CD14-positive monocyte (primary cell): ENCODE data around the gene TMEM107. TPM values are rescaled to one million over a fixed set of nuclear protein-coding genes. Genes with fewer than 3 reads are reported as not detected.

Source experiments
- DNase-seq, 3 donors: peaks; one replicate each; pipeline ENCODE4 v3.0.0-alpha.2; 2011 to 2022
- H2AFZ ChIP-seq: 2 replicates; pipeline ENCODE4 v1.6.0; 2012; ENCODE audit warnings: mild to moderate bottlenecking, low read depth, low read length, inconsistent platforms; ENCODE audit not compliant: insufficient read depth, poor library complexity, severe bottlenecking
- H3K27ac ChIP-seq, 2 donors: 1 replicate in 1 of 2; 2 replicates in 1 of 2; pipeline ENCODE4 v1.5.1; 2012 to 2013; ENCODE audit warnings: low read length in 2 of 2, control low read depth in 1 of 2, inconsistent platforms in 1 of 2, low read depth in 1 of 2, mild to moderate bottlenecking in 1 of 2
- H3K27me3 ChIP-seq, 2 donors: one replicate each; pipeline versions ENCODE4 v1.6.0 to v1.6.1; 2011 to 2013; ENCODE audit warnings: low read length in 2 of 2; ENCODE audit not compliant: control insufficient read depth in 2 of 2, insufficient read depth in 2 of 2
- H3K36me3 ChIP-seq, 2 donors: replicated peaks in 1 of 2; 1 replicate in 1 of 2; 2 replicates in 1 of 2; pipeline versions ENCODE4 v1.5.1 to v1.6.1; 2012 to 2013; ENCODE audit warnings: low read length in 2 of 2, control low read depth in 1 of 2, inconsistent platforms in 1 of 2, mild to moderate bottlenecking in 1 of 2; ENCODE audit not compliant: insufficient read depth in 2 of 2, control insufficient read depth in 1 of 2
- H3K4me1 ChIP-seq, 2 donors: 1 replicate in 1 of 2; 2 replicates in 1 of 2; pipeline versions ENCODE4 v1.5.1 to v1.6.1; 2012 to 2013; ENCODE audit warnings: low read length in 2 of 2, control low read depth in 1 of 2, inconsistent platforms in 1 of 2, mild to moderate bottlenecking in 1 of 2, moderate library complexity in 1 of 2; ENCODE audit not compliant: insufficient read depth in 2 of 2, control insufficient read depth in 1 of 2
- H3K4me2 ChIP-seq: replicated peaks from 2 replicates; pipeline ENCODE3; 2012; ENCODE audit warnings: low read length, moderate library complexity, mild to moderate bottlenecking; ENCODE audit not compliant: poor library complexity, severe bottlenecking; ENCODE audit errors: extremely low read depth
- H3K4me3 ChIP-seq, 3 experiments: fragments of 200-600 bp in 1 of 3; sonication (generic) in 1 of 3; replicated peaks in 1 of 3; 1 replicate in 2 of 3; 2 replicates in 1 of 3; pipeline ENCODE4 v1.5.1; 2011 to 2013; ENCODE audit warnings: low read length in 3 of 3, mild to moderate bottlenecking in 3 of 3, control low read depth in 2 of 3, low read depth in 2 of 3, inconsistent platforms in 1 of 3, moderate library complexity in 1 of 3
- H3K79me2 ChIP-seq: 2 replicates; pipeline ENCODE4 v1.6.0; 2012; ENCODE audit warnings: mild to moderate bottlenecking, control low read depth, inconsistent platforms, low read length, moderate library complexity; ENCODE audit not compliant: insufficient read depth
- H3K9ac ChIP-seq: 2 replicates; pipeline ENCODE4 v1.6.0; 2017; ENCODE audit warnings: low read length, mild to moderate bottlenecking; ENCODE audit not compliant: insufficient read depth, poor library complexity, severe bottlenecking
- H3K9me3 ChIP-seq, 2 donors: replicated peaks in 1 of 2; 1 replicate in 1 of 2; 2 replicates in 1 of 2; pipeline versions ENCODE4 v1.5.1 to v1.6.1; 2012 to 2013; ENCODE audit warnings: low read length in 2 of 2, control low read depth in 1 of 2; ENCODE audit not compliant: control insufficient read depth in 1 of 2, insufficient read depth in 1 of 2
- H4K20me1 ChIP-seq: 2 replicates; pipeline ENCODE4 v1.6.0; 2012; ENCODE audit warnings: mild to moderate bottlenecking, low read length, control low read depth, moderate library complexity; ENCODE audit not compliant: insufficient read depth
- H3K27ac Mint-ChIP-seq, 7 donors: one replicate each; pipeline ENCODE4 v1.8.0; 2020; ENCODE audit warnings: mild to moderate bottlenecking in 7 of 7, mixed read lengths in 7 of 7, moderate library complexity in 6 of 7, inconsistent platforms in 2 of 7
- H3K27me3 Mint-ChIP-seq, 3 donors: one replicate each; pipeline ENCODE4 v1.8.0; 2021 to 2022; ENCODE audit warnings: low read depth in 3 of 3, mild to moderate bottlenecking in 3 of 3, mixed read lengths in 3 of 3, moderate library complexity in 3 of 3, inconsistent platforms in 1 of 3
- H3K36me3 Mint-ChIP-seq, 2 donors: one replicate each; pipeline ENCODE4 v1.8.0; 2020; ENCODE audit warnings: mixed read lengths in 2 of 2, inconsistent platforms in 1 of 2, mild to moderate bottlenecking in 1 of 2
- H3K4me1 Mint-ChIP-seq: one replicate; pipeline ENCODE4 v1.8.0; 2020; ENCODE audit warnings: mild to moderate bottlenecking, mixed read lengths
- H3K4me3 Mint-ChIP-seq, 2 donors: one replicate each; pipeline ENCODE4 v1.8.0; 2020; ENCODE audit warnings: mild to moderate bottlenecking in 2 of 2, mixed read lengths in 2 of 2, moderate library complexity in 1 of 2
- H3K9me3 Mint-ChIP-seq, 7 donors: one replicate each; pipeline ENCODE4 v1.8.0; 2020 to 2022; ENCODE audit warnings: mixed read lengths in 7 of 7, mild to moderate bottlenecking in 6 of 7, moderate library complexity in 6 of 7, inconsistent platforms in 2 of 7
- WGBS: methylation state at CpG from one replicate; pipeline ENCODE4 v1.1.5; 2013; ENCODE audit warnings: missing lambda C conversion rate; ENCODE audit not compliant: insufficient coverage; 5-methylcytosine and 5-hydroxymethylcytosine counted together
- intact Hi-C, 2 donors: fragments of 100-400 bp; cut with micrococcal nuclease; formaldehyde crosslinking; loops; one replicate each; pipeline versions ENCODE4 v1.15.0 to v1.15.1; 2023
- polyA plus RNA-seq, 3 donors: library from polyadenylated mRNA; depleted of rRNA in 1 of 3; unstranded in 2 of 3; stranded (reverse) in 1 of 3; fragments of 300-500 nt in 2 of 3; fragments of >200 nt in 1 of 3; fragmentation: Illumina TruSeq in 2 of 3; gene quantifications; 1 replicate in 2 of 3; 2 replicates in 1 of 3; pipeline ENCODE4 v1.2.3, GENCODE V29; 2012 to 2021
- TF ChIP-seq, protein P1 (sequence below): fragments of 200-600 bp; IDR thresholded peaks from one replicate; pipeline ENCODE4 v1.8.0; 2022; ENCODE audit warnings: antibody characterized with exemption, mild to moderate bottlenecking

TMEM107 gene
- polyA plus RNA-seq, 3 donors = 20.5 to 37.4 (median 31.4) TPM

DNA sequence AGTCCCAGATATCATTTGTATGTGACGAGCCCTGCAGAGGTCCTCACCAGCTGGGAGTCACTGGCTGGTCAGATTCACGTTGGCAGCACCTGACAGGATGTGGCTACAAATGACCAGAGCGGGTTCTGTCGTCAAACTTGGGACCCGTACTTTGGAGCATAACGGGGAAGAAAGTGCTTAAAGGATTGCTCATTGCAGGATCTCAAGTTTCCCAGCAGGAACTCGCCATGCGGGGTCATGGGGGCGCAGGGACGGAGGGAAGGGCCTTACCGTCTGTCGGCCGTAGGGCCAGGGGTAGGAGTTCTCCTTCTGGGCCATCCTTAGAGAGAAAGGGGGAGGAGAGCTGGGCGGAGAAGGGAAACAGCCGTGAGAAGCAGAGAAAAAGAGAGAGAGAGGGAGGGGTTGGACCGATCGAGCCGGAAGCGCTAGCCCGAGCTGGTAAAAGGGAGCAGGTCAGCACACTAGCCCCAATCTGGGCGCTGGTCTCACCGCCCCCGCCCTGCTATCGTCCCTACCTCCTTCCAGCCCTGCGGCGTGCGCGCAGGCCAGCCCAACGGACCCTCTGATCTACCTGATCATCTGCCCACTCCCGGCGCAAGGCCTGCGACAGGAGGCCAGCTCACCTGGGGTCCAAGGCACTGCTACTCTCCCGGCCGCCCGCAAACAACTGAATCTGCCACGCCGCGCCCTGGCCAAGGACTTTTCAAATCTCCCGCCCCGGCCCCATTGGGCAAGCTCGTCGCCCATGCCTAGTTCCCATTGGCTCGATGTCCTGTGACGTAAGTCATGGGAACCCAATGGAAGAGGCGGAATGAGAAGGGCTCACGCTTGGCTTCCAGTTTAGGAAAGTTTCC is 34.0 kb upstream of the TMEM107 start, which contains the start of gene AURKB:
Gene AURKB, minus strand, starts transcription at position 669 of the 854 bp plus-strand sequence. Its CDS starts 351 bp downstream, at position 318.
- intact Hi-C loops = loop anchor here (5.0 kb wide), 1 partner anchor 37 kb away; the partner anchor contains the start of genes CTC1 (in 2 of the 2) and PFAS (in 2 of the 2)
- H3K4me3 Mint-ChIP-seq = peak within 1 kb of the TSS; percentile 92 to 95
- Histone ChIP-seq H4K20me1 (no peaks in the 10 kb centered on the region), H3K4me3 (peak within 1 kb of the TSS; percentile 66 to 86 (median 84)), H3K36me3 (peaks cover 2 to 4% of the 10 kb centered on the region in 2 donors), H3K4me1 (peaks cover 28 to 40% of the 10 kb centered on the region in 2 donors), H3K27ac (peak within 1 kb of the TSS; percentile 69 to 80), H3K4me2 (peak within 1 kb of the TSS; percentile 98), H3K79me2 (peaks cover 44% of the 10 kb centered on the region), H3K27me3 (no peaks in the 10 kb centered on the region), H2AFZ (peak within 1 kb of the TSS; percentile 84), H3K9me3 (no peaks in the 10 kb centered on the region), H3K9ac (peak within 1 kb of the TSS; percentile 67)
- WGBS = under 1% methylated on average over 38 of the region's 46 CpGs
- peaks cover 35% of the 10 kb centered on the region for H3K4me1 Mint-ChIP-seq
- peak; percentile 90 to 98 (median 96) for DNase-seq
- peaks cover 15 to 35% of the 10 kb centered on the region in 2 donors for H3K36me3 Mint-ChIP-seq
- no peaks in the 10 kb centered on the region for H3K27me3 Mint-ChIP-seq
- H3K27ac Mint-ChIP-seq = peak within 1 kb of the TSS; percentile 90 to 96 (median 94)
- no peaks in the 10 kb centered on the region for H3K9me3 Mint-ChIP-seq
- TF ChIP-seq, protein P1, sequence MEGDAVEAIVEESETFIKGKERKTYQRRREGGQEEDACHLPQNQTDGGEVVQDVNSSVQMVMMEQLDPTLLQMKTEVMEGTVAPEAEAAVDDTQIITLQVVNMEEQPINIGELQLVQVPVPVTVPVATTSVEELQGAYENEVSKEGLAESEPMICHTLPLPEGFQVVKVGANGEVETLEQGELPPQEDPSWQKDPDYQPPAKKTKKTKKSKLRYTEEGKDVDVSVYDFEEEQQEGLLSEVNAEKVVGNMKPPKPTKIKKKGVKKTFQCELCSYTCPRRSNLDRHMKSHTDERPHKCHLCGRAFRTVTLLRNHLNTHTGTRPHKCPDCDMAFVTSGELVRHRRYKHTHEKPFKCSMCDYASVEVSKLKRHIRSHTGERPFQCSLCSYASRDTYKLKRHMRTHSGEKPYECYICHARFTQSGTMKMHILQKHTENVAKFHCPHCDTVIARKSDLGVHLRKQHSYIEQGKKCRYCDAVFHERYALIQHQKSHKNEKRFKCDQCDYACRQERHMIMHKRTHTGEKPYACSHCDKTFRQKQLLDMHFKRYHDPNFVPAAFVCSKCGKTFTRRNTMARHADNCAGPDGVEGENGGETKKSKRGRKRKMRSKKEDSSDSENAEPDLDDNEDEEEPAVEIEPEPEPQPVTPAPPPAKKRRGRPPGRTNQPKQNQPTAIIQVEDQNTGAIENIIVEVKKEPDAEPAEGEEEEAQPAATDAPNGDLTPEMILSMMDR = no peak

DNA sequence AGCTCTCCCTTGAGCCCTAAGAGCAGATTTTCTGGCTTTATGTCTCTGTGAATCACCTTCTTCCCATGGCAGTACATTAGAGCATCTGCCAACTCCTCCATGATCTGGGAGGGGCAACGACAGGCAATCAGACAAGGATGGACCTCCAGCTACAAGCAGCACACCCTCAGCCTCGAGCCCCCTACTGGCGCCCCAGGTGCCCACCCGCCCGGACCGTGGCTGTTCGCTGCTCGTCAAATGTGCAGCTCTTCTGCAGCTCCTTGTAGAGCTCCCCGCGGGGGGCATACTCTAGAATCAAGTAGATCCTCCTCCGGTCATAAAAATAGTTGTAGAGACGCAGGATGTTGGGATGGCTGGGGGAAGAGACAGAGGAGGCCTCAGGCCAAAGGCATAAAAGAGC is 30.4 kb upstream of the TMEM107 start:
- Histone ChIP-seq H3K36me3 (peaks cover 2 to 14% of the 10 kb centered on the region in 2 donors), H3K9ac (no peak overlapping the region), H3K9me3 (no peaks in the 10 kb centered on the region), H3K27ac (peak overlapping the region in 1 of 2 donors; percentile 3), H4K20me1 (no peaks in the 10 kb centered on the region), H3K4me2 (no peak overlapping the region), H3K4me1 (peaks cover 23 to 29% of the 10 kb centered on the region in 2 donors), H3K27me3 (no peaks in the 10 kb centered on the region), H3K4me3 (no peak overlapping the region), H3K79me2 (peaks cover 44% of the 10 kb centered on the region), H2AFZ (no peak overlapping the region)
- TF ChIP-seq, protein P1 = no peak
- H3K4me1 Mint-ChIP-seq = peaks cover 27% of the 10 kb centered on the region
- no peak for DNase-seq
- H3K36me3 Mint-ChIP-seq = peaks cover 19 to 42% of the 10 kb centered on the region in 2 donors
- peak overlapping the region in 1 of 2 donors; percentile 24 for H3K4me3 Mint-ChIP-seq
- intact Hi-C loops = no loop called here
- no peaks in the 10 kb centered on the region for H3K9me3 Mint-ChIP-seq
- peak overlapping the region in 1 of 7 donors; percentile 83 for H3K27ac Mint-ChIP-seq
- 100% methylated on average over 7 of the region's 12 CpGs for WGBS
- H3K27me3 Mint-ChIP-seq = no peaks in the 10 kb centered on the region
